DMS53 treated with DMSO at 0.1 percent for 48 hours (cell line): ENCODE data around the gene OR5W2.
"Not testable (repeated sequence)": the region's sequence is repeated elsewhere in the genome, so short reads cannot be mapped to it uniquely, and the experiment has no call there.

Experiments
- DNase-seq: peaks from one replicate; lab custom pipeline; 2025; ENCODE audit not compliant: unreplicated experiment; lab: John Stamatoyannopoulos, UW

Gene OR5W2

GRCh38 chr11:55914482-55914881 lies at the start of gene OR5W2:
TSS of gene OR5W2 (minus strand) at chr11:55914582. CDS start at chr11:55914582, 0 bp downstream.
- no peak for DNase-seq

- DNase-seq = no peak
Measured at GRCh38 chr11:55956521-55956920, 42.1 kb upstream of the OR5W2 start.

- DNase-seq = no peak
Measured at GRCh38 chr11:55949330-55949729, 34.9 kb upstream of the OR5W2 start.

DNA sequence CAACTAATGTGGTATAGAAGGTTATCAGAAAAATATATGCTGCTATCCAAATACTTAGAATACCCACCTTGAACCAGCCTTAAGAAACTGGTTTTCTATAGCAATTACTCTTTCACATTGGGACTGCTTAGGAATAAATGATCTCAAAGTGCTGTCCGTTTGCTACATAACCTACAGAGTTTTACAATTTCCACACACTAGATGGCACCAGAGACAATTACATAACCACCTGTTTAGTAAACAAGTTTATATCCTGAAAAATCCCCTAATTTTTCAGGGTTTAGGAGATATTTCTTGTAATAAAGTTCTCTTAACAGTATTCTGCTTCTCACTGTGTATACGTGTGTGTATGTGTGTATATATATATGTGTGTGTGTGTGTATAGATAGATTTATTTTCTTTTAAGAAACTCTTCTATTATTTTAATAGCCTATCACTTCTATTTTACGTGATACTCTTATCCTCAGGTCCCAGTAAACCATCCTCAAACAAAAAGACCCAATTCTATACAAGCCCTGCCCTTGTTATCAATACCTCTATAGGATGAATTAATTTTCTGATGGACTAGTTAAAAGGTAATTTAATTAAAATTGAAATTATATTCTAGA lies 28.5 kb upstream of the OR5W2 start:
- DNase-seq = peak; percentile 8

GRCh38 chr11:55936300-55936699 lies 21.9 kb upstream of the OR5W2 start, which contains the start of gene OR5I1:
TSS of gene OR5I1 (minus strand) at chr11:55936400. CDS start at chr11:55936400, 0 bp downstream.
- no peak for DNase-seq

- no peak for DNase-seq
Measured at GRCh38 chr11:55920537-55920936, 6.2 kb upstream of the OR5W2 start.

DNA sequence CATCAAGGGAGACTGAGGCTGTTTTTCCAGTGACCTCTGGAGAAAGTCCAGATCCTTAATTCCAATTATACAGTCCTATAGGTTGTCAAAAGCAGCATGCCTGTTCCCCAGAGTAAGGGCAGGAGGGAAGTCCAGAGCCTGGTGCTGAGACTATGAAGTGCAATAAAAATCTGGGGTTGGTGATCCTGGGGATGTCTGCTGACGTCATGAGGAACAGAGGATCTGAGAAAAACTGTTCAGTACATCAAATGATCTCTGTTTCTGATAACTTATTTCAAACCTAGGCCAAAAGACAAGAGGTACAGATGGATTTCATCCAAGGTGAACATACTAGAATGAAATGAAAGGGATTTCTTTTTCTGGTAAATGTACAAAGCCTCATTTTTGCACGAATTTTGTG lies 12.1 kb downstream of the OR5W2 start:
- DNase-seq = no peak

- no peak for DNase-seq
Measured at GRCh38 chr11:55895216-55895615, 19.2 kb downstream of the OR5W2 start.

DNA sequence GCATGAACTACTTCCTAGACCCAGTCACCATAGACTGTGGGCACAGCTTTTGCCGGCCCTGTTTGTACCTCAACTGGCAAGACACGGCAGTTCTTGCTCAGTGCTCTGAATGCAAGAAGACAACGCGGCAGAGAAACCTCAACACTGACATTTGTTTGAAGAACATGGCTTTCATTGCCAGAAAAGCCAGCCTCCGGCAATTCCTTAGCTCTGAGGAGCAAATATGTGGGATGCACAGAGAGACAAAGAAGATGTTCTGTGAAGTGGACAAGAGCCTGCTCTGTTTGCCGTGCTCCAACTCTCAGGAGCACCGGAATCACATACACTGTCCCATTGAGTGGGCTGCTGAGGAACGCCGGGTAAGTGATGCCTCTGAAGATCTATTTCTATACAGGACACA lies 28.9 kb downstream of the OR5W2 start:
- not testable (repeated sequence) for DNase-seq

- not testable (repeated sequence) for DNase-seq
Measured at GRCh38 chr11:55884995-55885394, 29.4 kb downstream of the OR5W2 start.

DNA sequence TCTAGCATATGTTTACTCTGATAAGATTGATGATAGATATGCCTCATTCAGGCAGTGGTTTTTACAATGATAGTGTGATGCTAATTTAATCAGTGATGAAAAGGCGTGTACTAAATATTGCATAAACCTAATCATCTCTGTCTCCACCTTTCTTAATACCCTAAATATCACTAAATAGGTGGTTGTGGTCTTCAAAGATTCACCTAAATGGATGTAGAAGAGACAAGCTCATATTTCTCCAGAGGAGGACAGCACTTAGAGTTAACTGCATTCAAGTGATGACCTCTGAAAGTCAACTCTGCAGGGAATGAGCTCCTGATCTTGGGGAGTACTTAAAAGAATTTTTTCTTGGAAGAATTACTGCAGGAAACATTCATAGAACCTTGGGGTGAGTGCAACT lies 31.4 kb downstream of the OR5W2 start, which contains the start of gene TRIM51:
TSS of gene TRIM51 (plus strand) at position 301 of the 400 bp plus-strand sequence. CDS start 2,132 bp downstream, outside the sequence.
- DNase-seq = not testable (repeated sequence)

GRCh38 chr11:55873146-55873545 lies 41.2 kb downstream of the OR5W2 start:
- DNase-seq = not testable (repeated sequence)

- DNase-seq = not testable (repeated sequence)
Measured at GRCh38 chr11:55872731-55873130, 41.7 kb downstream of the OR5W2 start.

DNA sequence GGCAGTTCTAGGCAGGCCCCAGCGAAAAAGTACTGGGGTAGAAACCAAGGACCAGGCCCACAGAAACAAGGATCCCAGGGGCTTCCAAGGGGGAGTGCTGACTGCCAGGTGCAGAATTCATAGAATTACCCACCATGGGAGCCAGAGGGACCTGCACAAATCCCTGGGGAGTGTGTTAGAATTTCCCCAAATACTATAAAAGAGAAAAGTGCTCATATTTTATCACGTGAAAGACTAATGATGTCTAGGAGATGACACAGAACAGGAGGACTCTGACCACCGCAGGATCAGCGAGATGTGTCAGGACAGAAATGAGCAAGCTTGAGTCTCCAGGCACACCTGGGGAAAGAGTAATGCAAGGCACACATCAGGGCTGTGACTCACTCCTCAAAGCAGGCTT lies 47.0 kb downstream of the OR5W2 start:
- DNase-seq = not testable (repeated sequence)
